Adipose tissue (tissue), 3 donors: ENCODE results near the gene METTL13. TPM values are rescaled to one million over a fixed set of nuclear protein-coding genes. Genes with fewer than 3 reads are reported as not detected.
A peak's percentile ranks its signal among the peaks of the same experiment; 100 is the strongest.

Source experiments
- H3K27ac ChIP-seq: one replicate; pipeline ENCODE4 v1.5.1; 2013; ENCODE audit warnings: low read depth, low read length
- WGBS, 3 donors: extraction: QIAGEN DNeasy Blood & Tissue Kit; methylation state at CpG; one replicate each; pipeline ENCODE4 v1.1.7; 2013; 5-methylcytosine and 5-hydroxymethylcytosine counted together
- polyA plus RNA-seq, 3 donors: library from polyadenylated mRNA; stranded (reverse); fragments of 200-250 nt; gene quantifications; one replicate each; pipeline ENCODE4 v1.2.3, GENCODE V29; 2013
- donor health status: healthy with polysubstance abuse.
- donor health status: Bipolar disorder and iron deficiency.
- donor health status: healthy.

METTL13 gene
- polyA plus RNA-seq, 3 donors: 12.4 to 15.5 (median 15.5) TPM

- H3K27ac ChIP-seq: no peak overlapping the region
- WGBS, 3 donors: 89 to 95% (median 93%) methylated on average over 2 of the region's 2 CpGs
These were observed 53.4 kb downstream of the METTL13 start for GRCh38 chr1:171834821-171835220.

GRCh38 chr1:171835891-171836290, 54.4 kb downstream of the METTL13 start:
- H3K27ac ChIP-seq: no peak overlapping the region

- WGBS, 3 donors: 1 to 2% (median 1%) methylated on average over 81 to 85 of the region's 85 CpGs
- H3K27ac ChIP-seq: peak within 1 kb of the TSS; percentile 9
These were observed 59.8 kb downstream of the METTL13 start, which contains the start of gene DNM3 for GRCh38 chr1:171841050-171841910. Gene DNM3, plus strand, starts transcription at chr1:171841498. Its CDS starts 159 bp downstream, at chr1:171841657.

GRCh38 chr1:171841931-171842761, 60.7 kb downstream of the METTL13 start:
- H3K27ac ChIP-seq: peak overlapping the region; percentile 9
- 1 to 3% (median 1%) methylated on average over 35 to 40 of the region's 40 CpGs for WGBS, 3 donors

- WGBS, 3 donors: 89 to 95% (median 92%) methylated on average over 2 of the region's 2 CpGs
- no peak overlapping the region for H3K27ac ChIP-seq
These were observed 62.9 kb downstream of the METTL13 start for GRCh38 chr1:171844381-171844780.

- H3K27ac ChIP-seq: no peak overlapping the region
These were observed 64.5 kb downstream of the METTL13 start for GRCh38 chr1:171845998-171846397.

Other genes with a start within 250 kb of the METTL13 start
- not detected for gene MYOCOS, start 159.4 kb upstream of the METTL13 start, polyA plus RNA-seq
- 1 to 10 TPM in 2 of 3 donors, under 1 TPM in 1; 0.47 to 8.1 (median 2.9) TPM for gene MYOC, start 129.0 kb upstream of the METTL13 start, polyA plus RNA-seq
- 1 to 10 TPM; 3.6 to 8.8 (median 6.7) TPM for gene VAMP4, start 39.6 kb upstream of the METTL13 start, polyA plus RNA-seq
- 1 to 10 TPM in 2 of 3 donors, under 1 TPM in 1; 0.37 to 3.0 (median 2.1) TPM for gene DNM3, start 59.8 kb downstream of the METTL13 start, polyA plus RNA-seq